Esophagus muscularis mucosa (tissue), 4 donors: Measurements from ENCODE around the gene PHYH. TPM values are rescaled to one million over a fixed set of nuclear protein-coding genes. Genes with fewer than 3 reads are reported as not detected.

Experiments used
- DNase-seq: peaks from one replicate; pipeline ENCODE4 v3.0.0-alpha.2; 2017; ENCODE audit errors: extremely low spot score
- H3K27ac ChIP-seq, 4 donors: fragments of 200-600 bp; sonication (generic); replicated peaks in 1 of 4; 1 replicate in 3 of 4; 2 replicates in 1 of 4; pipeline ENCODE4 v1.5.1; 2016 to 2019; ENCODE audit warnings: mild to moderate bottlenecking in 1 of 4
- H3K27me3 ChIP-seq, 4 donors: fragments of 200-600 bp; sonication (generic); one replicate each; pipeline versions ENCODE4 v1.5.1 to v1.6.0; 2016 to 2019
- H3K36me3 ChIP-seq, 4 donors: fragments of 200-600 bp; sonication (generic); one replicate each; pipeline ENCODE4 v1.5.1; 2016 to 2019
- H3K4me1 ChIP-seq, 4 donors: fragments of 200-600 bp; sonication (generic); one replicate each; pipeline ENCODE4 v1.5.1; 2016 to 2019
- H3K4me3 ChIP-seq, 4 donors: fragments of 200-600 bp; sonication (generic); 1 replicate in 2 of 4; 2 replicates in 2 of 4; pipeline ENCODE4 v1.5.1; 2016 to 2019; ENCODE audit warnings: mild to moderate bottlenecking in 4 of 4, moderate library complexity in 1 of 4
- H3K9me3 ChIP-seq, 4 donors: fragments of 200-600 bp; sonication (generic); 1 replicate in 3 of 4; 2 replicates in 1 of 4; pipeline ENCODE4 v1.5.1; 2016 to 2019
- EP300 ChIP-seq: sonication (generic); formaldehyde crosslinking; IDR thresholded peaks from one replicate; pipeline ENCODE4 v1.6.1; 2017; ENCODE audit warnings: antibody characterized with exemption
- POLR2A ChIP-seq: fragments of 450-650 bp; IDR thresholded peaks from one replicate; pipeline ENCODE4 v1.6.1; 2017; ENCODE audit warnings: antibody characterized with exemption, moderate library complexity, mild to moderate bottlenecking, low read depth
- POLR2AphosphoS5 ChIP-seq, 2 donors: sonication (generic); formaldehyde crosslinking; IDR thresholded peaks; one replicate each; pipeline ENCODE4 v1.6.1; 2017; ENCODE audit warnings: antibody characterized with exemption in 2 of 2
- WGBS: methylation state at CpG from one replicate; pipeline ENCODE4 v1.1.5; 2018; 5-methylcytosine and 5-hydroxymethylcytosine counted together
- intact Hi-C: fragments of 100-400 bp; cut with DNase I; formaldehyde crosslinking; loops from one replicate; pipeline ENCODE4 v1.15.1; 2023
- total RNA-seq, 4 donors: library from RNA; depleted of rRNA; stranded (reverse); fragments of >200 nt; gene quantifications; one replicate each; pipeline versions ENCODE4 v1.1.0 to v1.2.1, GENCODE V29; 2016
- TF ChIP-seq, protein P1 (sequence below), 3 experiments: fragments of 200-600 bp in 2 of 3; fragments of 450-650 bp in 1 of 3; sonication (generic) in 2 of 3; IDR thresholded peaks; one replicate each; pipeline ENCODE4 v1.5.1; 2017 to 2019; ENCODE audit warnings: antibody characterized with exemption in 3 of 3, mild to moderate bottlenecking in 2 of 3, moderate library complexity in 1 of 3

The PHYH gene
- total RNA-seq, 4 donors from 2014 or later = 29.3 to 42.8 (median 38.4) TPM

DNA sequence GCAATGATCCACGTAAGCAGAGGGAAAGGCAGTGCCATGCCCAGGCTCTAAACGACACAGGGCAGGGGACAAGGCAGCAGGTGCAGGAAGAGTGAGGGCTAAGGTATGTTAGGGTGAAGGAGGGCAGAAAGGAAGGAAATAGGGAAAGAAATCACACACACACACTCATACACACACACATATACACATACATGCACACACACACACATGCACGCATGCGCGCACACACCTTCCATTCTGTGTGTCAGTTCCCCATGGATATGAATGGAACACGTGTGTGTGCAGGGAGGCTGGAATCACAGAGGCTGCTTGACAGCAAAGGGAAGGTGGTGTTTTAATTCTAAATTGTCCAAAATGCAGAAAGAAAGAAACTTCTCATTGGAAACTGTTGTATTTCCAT lies 6.2 kb upstream of the PHYH start:
- Histone ChIP-seq H3K9me3 (no peaks in the 10 kb centered on the region), H3K4me1 (peaks cover 6 to 17% (median 14%) of the 10 kb centered on the region in 4 donors), H3K4me3 (no peak overlapping the region), H3K27me3 (no peaks in the 10 kb centered on the region), H3K27ac (no peak overlapping the region), H3K36me3 (no peaks in the 10 kb centered on the region)
- no peak for DNase-seq
- TF ChIP-seq EP300 (no peak), POLR2AphosphoS5 (IDR thresholded peaks at IDR 0.05) (no peak), POLR2A (no peak)
- TF ChIP-seq, protein P1, sequence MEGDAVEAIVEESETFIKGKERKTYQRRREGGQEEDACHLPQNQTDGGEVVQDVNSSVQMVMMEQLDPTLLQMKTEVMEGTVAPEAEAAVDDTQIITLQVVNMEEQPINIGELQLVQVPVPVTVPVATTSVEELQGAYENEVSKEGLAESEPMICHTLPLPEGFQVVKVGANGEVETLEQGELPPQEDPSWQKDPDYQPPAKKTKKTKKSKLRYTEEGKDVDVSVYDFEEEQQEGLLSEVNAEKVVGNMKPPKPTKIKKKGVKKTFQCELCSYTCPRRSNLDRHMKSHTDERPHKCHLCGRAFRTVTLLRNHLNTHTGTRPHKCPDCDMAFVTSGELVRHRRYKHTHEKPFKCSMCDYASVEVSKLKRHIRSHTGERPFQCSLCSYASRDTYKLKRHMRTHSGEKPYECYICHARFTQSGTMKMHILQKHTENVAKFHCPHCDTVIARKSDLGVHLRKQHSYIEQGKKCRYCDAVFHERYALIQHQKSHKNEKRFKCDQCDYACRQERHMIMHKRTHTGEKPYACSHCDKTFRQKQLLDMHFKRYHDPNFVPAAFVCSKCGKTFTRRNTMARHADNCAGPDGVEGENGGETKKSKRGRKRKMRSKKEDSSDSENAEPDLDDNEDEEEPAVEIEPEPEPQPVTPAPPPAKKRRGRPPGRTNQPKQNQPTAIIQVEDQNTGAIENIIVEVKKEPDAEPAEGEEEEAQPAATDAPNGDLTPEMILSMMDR (IDR thresholded peaks at IDR 0.05) = no peak
- WGBS = 90% methylated on average over 6 of the region's 6 CpGs
- intact Hi-C loops = no loop called here

DNA sequence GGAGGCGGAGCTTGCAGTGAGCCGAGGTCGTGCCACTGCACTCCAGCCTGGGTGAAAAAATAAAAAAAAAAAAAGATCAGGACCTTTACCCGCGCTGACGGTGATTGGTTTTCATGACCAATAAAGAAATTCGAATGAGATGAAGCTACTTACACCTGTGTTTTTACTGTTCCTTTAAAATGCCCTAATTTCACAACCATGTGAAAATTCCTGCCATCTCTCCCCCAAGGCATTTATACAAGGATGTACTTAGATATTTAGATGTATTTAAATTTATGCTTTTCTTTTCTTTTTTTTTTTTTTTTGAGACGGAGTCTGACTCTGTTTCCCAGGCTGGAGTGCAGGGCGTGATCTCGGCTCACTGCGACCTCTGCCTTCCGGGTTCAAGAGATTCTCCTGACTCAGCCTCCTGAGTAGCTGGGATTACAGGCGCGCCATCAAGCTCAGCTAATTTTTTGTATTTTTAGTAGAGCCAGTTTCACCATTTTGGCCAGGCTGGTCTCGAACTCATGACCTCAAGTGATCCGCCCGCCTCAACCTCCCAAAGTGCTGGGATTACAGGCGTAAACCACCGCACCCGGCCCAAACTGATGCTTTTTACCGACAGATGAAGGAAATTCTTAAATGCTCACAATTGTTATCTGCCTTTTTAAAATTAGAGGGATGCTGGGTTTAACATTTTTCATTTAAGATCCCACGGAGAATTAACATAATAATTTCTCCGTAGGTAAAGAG lies 3.1 kb upstream of the PHYH start:
- peak overlapping the region; percentile 95 to 100 (median 98) for H3K27ac ChIP-seq
- H3K27me3 ChIP-seq = peaks cover 0 to 5% (median 0%) of the 10 kb centered on the region in 4 donors
- peaks cover 22 to 38% (median 34%) of the 10 kb centered on the region in 4 donors for H3K4me1 ChIP-seq
- H3K4me3 ChIP-seq = peak overlapping the region; percentile 52 to 79 (median 60)
- DNase-seq = no peak
- 82% methylated on average over 23 of the region's 23 CpGs for WGBS
- intact Hi-C loops = loop anchor here (2.0 to 5.0 kb wide), 2 partner anchors 42 to 141 kb away; partner anchors contain the start of gene MCM10
- TF ChIP-seq, protein P1 (IDR thresholded peaks at IDR 0.05) = no peak
- TF ChIP-seq POLR2A (no peak), POLR2AphosphoS5 (IDR thresholded peaks at IDR 0.05) (no peak), EP300 (no peak)
- no peaks in the 10 kb centered on the region for H3K9me3 ChIP-seq
- no peaks in the 10 kb centered on the region for H3K36me3 ChIP-seq

DNA sequence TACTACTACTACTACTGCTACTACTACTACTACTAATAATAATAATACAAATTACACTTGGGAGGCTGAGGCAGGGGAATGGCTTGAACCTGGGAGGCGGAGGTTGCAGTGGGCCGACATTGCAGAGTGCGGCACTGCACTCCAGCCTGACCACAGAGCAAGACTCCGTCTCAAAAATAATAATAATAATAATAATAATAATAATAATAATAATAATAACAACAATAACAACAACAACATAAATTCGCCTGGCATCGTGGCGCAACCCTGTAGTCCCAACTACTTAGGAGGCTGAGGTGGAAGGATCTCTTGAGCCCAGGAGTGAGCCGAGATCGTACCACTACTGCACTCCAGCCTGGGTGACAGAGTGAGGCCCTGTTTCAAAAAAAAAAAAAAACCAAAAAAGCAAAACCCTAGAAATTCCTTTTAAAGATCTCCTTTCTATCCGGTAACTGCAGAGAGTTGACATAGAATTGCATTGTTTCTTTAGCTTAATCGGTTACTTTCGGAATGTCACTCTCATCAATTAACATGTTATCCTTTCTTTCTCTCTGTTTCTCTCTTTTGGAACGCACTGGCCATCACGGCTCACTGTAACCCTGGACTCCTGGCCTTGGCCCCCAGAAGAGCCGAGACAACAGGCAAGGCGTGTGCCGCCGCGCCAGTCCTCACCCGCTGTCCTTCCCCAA lies 972 bp downstream of the PHYH start:
- Histone ChIP-seq H3K4me3 (peak overlapping the region; percentile 66 to 96 (median 88)), H3K27ac (peak overlapping the region; percentile 95 to 100 (median 98)), H3K9me3 (no peaks in the 10 kb centered on the region), H3K36me3 (peaks cover 13 to 16% (median 14%) of the 10 kb centered on the region in 4 donors), H3K4me1 (peaks cover 22 to 44% (median 39%) of the 10 kb centered on the region in 4 donors), H3K27me3 (peaks cover 0 to 5% (median 0%) of the 10 kb centered on the region in 4 donors)
- TF ChIP-seq POLR2A (no peak), EP300 (no peak), POLR2AphosphoS5 (IDR thresholded peaks at IDR 0.05) (no peak)
- TF ChIP-seq, protein P1 (IDR thresholded peaks at IDR 0.05) = no peak
- intact Hi-C loops = no loop called here
- no peak for DNase-seq
- 35% methylated on average over 20 of the region's 20 CpGs for WGBS

DNA sequence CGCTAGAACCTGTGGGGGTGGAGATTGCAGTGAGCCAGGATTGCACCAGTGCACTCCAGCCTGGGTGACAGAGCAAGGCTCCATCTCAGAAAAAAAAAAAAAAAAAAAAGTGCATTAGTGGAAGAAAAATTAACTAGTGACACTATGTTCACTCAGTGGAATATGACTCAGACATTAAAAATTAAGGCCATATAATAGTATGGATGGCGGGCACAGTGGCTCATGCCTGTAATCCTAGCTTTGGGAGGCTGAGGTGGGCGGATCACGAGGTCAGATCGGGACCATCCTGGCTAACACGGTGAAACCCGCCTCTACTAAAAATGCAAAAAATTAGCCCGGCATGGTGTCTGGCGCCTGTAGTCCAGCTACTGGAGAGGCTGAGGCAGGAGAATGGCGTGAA lies 3.4 kb downstream of the PHYH start:
- WGBS = 96% methylated on average over 10 of the region's 10 CpGs
- TF ChIP-seq POLR2A (no peak), EP300 (no peak), POLR2AphosphoS5 (IDR thresholded peaks at IDR 0.05) (no peak)
- TF ChIP-seq, protein P1 (IDR thresholded peaks at IDR 0.05) = no peak
- H3K27me3 ChIP-seq = peaks cover 0 to 5% (median 0%) of the 10 kb centered on the region in 4 donors
- no peaks in the 10 kb centered on the region for H3K9me3 ChIP-seq
- H3K27ac ChIP-seq = no peak overlapping the region
- intact Hi-C loops = no loop called here
- H3K4me1 ChIP-seq = peaks cover 19 to 33% (median 30%) of the 10 kb centered on the region in 4 donors
- no peak for DNase-seq
- H3K36me3 ChIP-seq = peaks cover 29 to 40% (median 35%) of the 10 kb centered on the region in 4 donors
- no peak overlapping the region for H3K4me3 ChIP-seq
